CD4-positive, alpha-beta T cell treated with Interferon alpha-2 for 1 hour (primary cell): ENCODE data around the gene SLC13A5.
"Not testable (repeated sequence)": the region's sequence is repeated elsewhere in the genome, so short reads cannot be mapped to it uniquely, and the experiment has no call there.

Source experiments
- DNase-seq, 2 donors: peaks; one replicate each; pipeline ENCODE4 v3.0.0-alpha.2; 2020 to 2022

SLC13A5 gene

GRCh38 chr17:6683081-6683684 lies 30.0 kb downstream of the SLC13A5 start:
- DNase-seq: no peak

- DNase-seq: no peak
Measured at GRCh38 chr17:6682339-6682738, 30.8 kb downstream of the SLC13A5 start.

GRCh38 chr17:6681671-6682070 lies 31.5 kb downstream of the SLC13A5 start:
- no peak for DNase-seq

- DNase-seq: no peak
Measured at GRCh38 chr17:6681176-6681575, 32.0 kb downstream of the SLC13A5 start.

- DNase-seq: no peak
Measured at GRCh38 chr17:6679241-6679640, 33.9 kb downstream of the SLC13A5 start.

- DNase-seq: no peak
Measured at GRCh38 chr17:6677946-6678345, 35.2 kb downstream of the SLC13A5 start.

- DNase-seq: peak in 1 of 2 donors; percentile 15
Measured at GRCh38 chr17:6677158-6677831, 35.9 kb downstream of the SLC13A5 start.

GRCh38 chr17:6676802-6677157 lies 36.4 kb downstream of the SLC13A5 start:
- no peak for DNase-seq

- DNase-seq: no peak
Measured at GRCh38 chr17:6675201-6675825, 37.9 kb downstream of the SLC13A5 start.

- no peak for DNase-seq
Measured at GRCh38 chr17:6674586-6674985, 38.6 kb downstream of the SLC13A5 start.

- no peak for DNase-seq
Measured at GRCh38 chr17:6671431-6671830, 41.7 kb downstream of the SLC13A5 start.

GRCh38 chr17:6670999-6671398 lies 42.2 kb downstream of the SLC13A5 start:
- DNase-seq: no peak

GRCh38 chr17:6670571-6670970 lies 42.6 kb downstream of the SLC13A5 start:
- no peak for DNase-seq

GRCh38 chr17:6669479-6670212 lies 43.5 kb downstream of the SLC13A5 start:
- DNase-seq: no peak

- DNase-seq: no peak
Measured at GRCh38 chr17:6668727-6669425, 44.3 kb downstream of the SLC13A5 start.

- DNase-seq: no peak
Measured at GRCh38 chr17:6668219-6668618, 45.0 kb downstream of the SLC13A5 start.

GRCh38 chr17:6667516-6667915 lies 45.7 kb downstream of the SLC13A5 start:
- no peak for DNase-seq

GRCh38 chr17:6666557-6666956 lies 46.6 kb downstream of the SLC13A5 start:
- no peak for DNase-seq

GRCh38 chr17:6666077-6666521 lies 47.1 kb downstream of the SLC13A5 start:
- DNase-seq: peak; percentile 53 to 59

- DNase-seq: not testable (repeated sequence)
Measured at GRCh38 chr17:6663200-6663599, 50.0 kb downstream of the SLC13A5 start.

- DNase-seq: no peak
Measured at GRCh38 chr17:6661464-6661848, 51.7 kb downstream of the SLC13A5 start.

- peak in 1 of 2 donors; percentile 44 for DNase-seq
Measured at GRCh38 chr17:6660805-6661463, 52.2 kb downstream of the SLC13A5 start.
